ENCODE data around the gene EDIL3. TPM values are rescaled to one million over a fixed set of nuclear protein-coding genes. Genes with fewer than 3 reads are reported as not detected.

The EDIL3 gene
- total RNA-seq, 4 donors from 2014 or later: 12.2 to 26.9 (median 16.1) TPM

DNA sequence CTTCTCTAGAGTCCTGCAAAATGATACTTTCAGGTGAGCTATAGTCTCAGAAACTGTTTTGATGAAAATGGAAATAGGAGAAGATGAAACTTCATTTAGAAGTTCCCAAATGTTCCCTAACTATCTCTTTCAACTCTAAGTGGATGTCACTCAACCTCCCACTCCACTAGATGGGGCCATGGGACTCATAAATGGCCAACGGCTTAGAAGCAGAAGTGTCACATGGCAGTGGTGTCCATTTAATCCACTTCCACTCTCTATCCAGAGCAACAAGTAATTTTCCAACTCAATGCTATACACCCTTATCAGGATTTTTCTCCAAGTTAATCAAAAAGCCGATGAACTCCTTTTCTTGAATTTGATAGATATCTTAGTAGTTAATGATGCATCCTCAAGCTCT, 295.7 kb downstream of the EDIL3 start:
- TF ChIP-seq, protein P1, sequence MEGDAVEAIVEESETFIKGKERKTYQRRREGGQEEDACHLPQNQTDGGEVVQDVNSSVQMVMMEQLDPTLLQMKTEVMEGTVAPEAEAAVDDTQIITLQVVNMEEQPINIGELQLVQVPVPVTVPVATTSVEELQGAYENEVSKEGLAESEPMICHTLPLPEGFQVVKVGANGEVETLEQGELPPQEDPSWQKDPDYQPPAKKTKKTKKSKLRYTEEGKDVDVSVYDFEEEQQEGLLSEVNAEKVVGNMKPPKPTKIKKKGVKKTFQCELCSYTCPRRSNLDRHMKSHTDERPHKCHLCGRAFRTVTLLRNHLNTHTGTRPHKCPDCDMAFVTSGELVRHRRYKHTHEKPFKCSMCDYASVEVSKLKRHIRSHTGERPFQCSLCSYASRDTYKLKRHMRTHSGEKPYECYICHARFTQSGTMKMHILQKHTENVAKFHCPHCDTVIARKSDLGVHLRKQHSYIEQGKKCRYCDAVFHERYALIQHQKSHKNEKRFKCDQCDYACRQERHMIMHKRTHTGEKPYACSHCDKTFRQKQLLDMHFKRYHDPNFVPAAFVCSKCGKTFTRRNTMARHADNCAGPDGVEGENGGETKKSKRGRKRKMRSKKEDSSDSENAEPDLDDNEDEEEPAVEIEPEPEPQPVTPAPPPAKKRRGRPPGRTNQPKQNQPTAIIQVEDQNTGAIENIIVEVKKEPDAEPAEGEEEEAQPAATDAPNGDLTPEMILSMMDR (IDR thresholded peaks at IDR 0.05): no peak
- TF ChIP-seq POLR2A (IDR thresholded peaks at IDR 0.05): no peak
- WGBS, 2 donors (ENCODE audit: low coverage in 1 of 2): 40 to 43% methylated on average over 2 of the region's 2 CpGs
- H3K27ac ChIP-seq: no peak overlapping the region
- H3K9me3 ChIP-seq: no peaks in the 10 kb centered on the region
- H3K36me3 ChIP-seq: no peaks in the 10 kb centered on the region
- no peak overlapping the region for H3K4me3 ChIP-seq
- H3K4me1 ChIP-seq: no peaks in the 10 kb centered on the region
- no peaks in the 10 kb centered on the region for H3K27me3 ChIP-seq
- no peak for ATAC-seq

- Histone ChIP-seq H3K4me1 (no peaks in the 10 kb centered on the region), H3K27me3 (no peaks in the 10 kb centered on the region), H3K4me3 (no peak overlapping the region), H3K27ac (no peak overlapping the region), H3K36me3 (no peaks in the 10 kb centered on the region), H3K9me3 (no peaks in the 10 kb centered on the region)
- TF ChIP-seq, protein P1 (IDR thresholded peaks at IDR 0.05): no peak
- no peak for TF ChIP-seq POLR2AphosphoS5 (IDR thresholded peaks at IDR 0.05)
- TF ChIP-seq EP300 (IDR thresholded peaks at IDR 0.05): no peak
- no peak for TF ChIP-seq POLR2A (IDR thresholded peaks at IDR 0.05)
- ATAC-seq: no peak
- WGBS, 2 donors (ENCODE audit: low coverage in 1 of 2): 91 to 96% methylated on average over 6 of the region's 6 CpGs
Observed at GRCh38 chr5:84086511-84086910, 298.2 kb downstream of the EDIL3 start.

- ATAC-seq: no peak
- TF ChIP-seq POLR2A (IDR thresholded peaks at IDR 0.05): no peak
- no peak for TF ChIP-seq POLR2AphosphoS5 (IDR thresholded peaks at IDR 0.05)
- TF ChIP-seq, protein P1 (IDR thresholded peaks at IDR 0.05): no peak
- no peak for TF ChIP-seq EP300 (IDR thresholded peaks at IDR 0.05)
- Histone ChIP-seq H3K4me3 (no peak overlapping the region), H3K27me3 (no peaks in the 10 kb centered on the region), H3K27ac (no peak overlapping the region), H3K36me3 (no peaks in the 10 kb centered on the region), H3K4me1 (no peaks in the 10 kb centered on the region), H3K9me3 (no peaks in the 10 kb centered on the region)
- WGBS, 2 donors (ENCODE audit: low coverage in 1 of 2): 95% methylated on average over 4 of the region's 8 CpGs; no CpG with 5 or more reads in 1 of the 2 donors
Observed at GRCh38 chr5:84085387-84086041, 299.2 kb downstream of the EDIL3 start.

GRCh38 chr5:84080908-84081307, 303.8 kb downstream of the EDIL3 start:
- Histone ChIP-seq H3K4me3 (no peak overlapping the region), H3K27me3 (no peaks in the 10 kb centered on the region), H3K4me1 (no peaks in the 10 kb centered on the region), H3K27ac (no peak overlapping the region), H3K36me3 (no peaks in the 10 kb centered on the region), H3K9me3 (no peaks in the 10 kb centered on the region)
- no peak for ATAC-seq
- 67 to 83% methylated on average over 1 of the region's 1 CpG for WGBS, 2 donors (ENCODE audit: low coverage in 1 of 2)
- no peak for TF ChIP-seq POLR2AphosphoS5 (IDR thresholded peaks at IDR 0.05)
- no peak for TF ChIP-seq POLR2A (IDR thresholded peaks at IDR 0.05)
- TF ChIP-seq, protein P1 (IDR thresholded peaks at IDR 0.05): no peak
- TF ChIP-seq EP300 (IDR thresholded peaks at IDR 0.05): no peak

DNA sequence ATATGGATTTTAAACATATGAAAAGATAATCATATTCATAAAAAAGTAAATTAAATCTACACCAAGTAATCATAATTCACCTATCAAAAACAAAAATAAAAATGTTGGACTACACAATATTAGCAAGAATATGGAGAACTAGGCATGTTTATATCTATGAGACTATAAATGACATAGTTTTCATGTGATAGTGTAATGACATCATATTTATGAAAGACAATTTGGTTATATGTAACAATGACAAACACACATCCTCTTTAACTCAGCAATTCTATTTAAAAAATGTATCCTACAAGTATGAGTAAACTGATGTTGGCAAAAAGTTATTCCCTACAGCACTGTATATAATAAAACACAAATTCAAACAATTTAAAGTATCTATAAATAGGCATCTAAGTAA, 312.3 kb downstream of the EDIL3 start:
- no peaks in the 10 kb centered on the region for H3K27me3 ChIP-seq
- no peak for ATAC-seq
- H3K36me3 ChIP-seq: no peaks in the 10 kb centered on the region
- H3K4me1 ChIP-seq: no peaks in the 10 kb centered on the region
- TF ChIP-seq POLR2A (IDR thresholded peaks at IDR 0.05) (no peak), EP300 (IDR thresholded peaks at IDR 0.05) (no peak), POLR2AphosphoS5 (IDR thresholded peaks at IDR 0.05) (no peak)
- TF ChIP-seq, protein P1 (IDR thresholded peaks at IDR 0.05): no peak
- H3K4me3 ChIP-seq: no peak overlapping the region
- H3K9me3 ChIP-seq: no peaks in the 10 kb centered on the region
- no peak overlapping the region for H3K27ac ChIP-seq

Measured in gastroesophageal sphincter (tissue), 4 donors.